T-helper 2 cell treated with Interferon-gamma antibody and Interleukin-4, amounts not matched to agents 100 ng/mL and 5 ng/mL, for 36 hours (primary cell): ENCODE measurements around the gene ADAMTS20. TPM values are rescaled to one million over a fixed set of nuclear protein-coding genes. Genes with fewer than 3 reads are reported as not detected.
"Not testable (repeated sequence)": the region's sequence is repeated elsewhere in the genome, so short reads cannot be mapped to it uniquely, and the experiment has no call there.

ENCODE experiments used
- intact Hi-C: fragments of 100-400 bp; cut with micrococcal nuclease; formaldehyde crosslinking; loops from one replicate; pipeline ENCODE4 v1.15.1; 2023
- total RNA-seq: library from RNA; stranded (reverse); gene quantifications from 2 replicates; pipeline ENCODE4 v1.2.3, GENCODE V29; 2022

The ADAMTS20 gene, protein sequence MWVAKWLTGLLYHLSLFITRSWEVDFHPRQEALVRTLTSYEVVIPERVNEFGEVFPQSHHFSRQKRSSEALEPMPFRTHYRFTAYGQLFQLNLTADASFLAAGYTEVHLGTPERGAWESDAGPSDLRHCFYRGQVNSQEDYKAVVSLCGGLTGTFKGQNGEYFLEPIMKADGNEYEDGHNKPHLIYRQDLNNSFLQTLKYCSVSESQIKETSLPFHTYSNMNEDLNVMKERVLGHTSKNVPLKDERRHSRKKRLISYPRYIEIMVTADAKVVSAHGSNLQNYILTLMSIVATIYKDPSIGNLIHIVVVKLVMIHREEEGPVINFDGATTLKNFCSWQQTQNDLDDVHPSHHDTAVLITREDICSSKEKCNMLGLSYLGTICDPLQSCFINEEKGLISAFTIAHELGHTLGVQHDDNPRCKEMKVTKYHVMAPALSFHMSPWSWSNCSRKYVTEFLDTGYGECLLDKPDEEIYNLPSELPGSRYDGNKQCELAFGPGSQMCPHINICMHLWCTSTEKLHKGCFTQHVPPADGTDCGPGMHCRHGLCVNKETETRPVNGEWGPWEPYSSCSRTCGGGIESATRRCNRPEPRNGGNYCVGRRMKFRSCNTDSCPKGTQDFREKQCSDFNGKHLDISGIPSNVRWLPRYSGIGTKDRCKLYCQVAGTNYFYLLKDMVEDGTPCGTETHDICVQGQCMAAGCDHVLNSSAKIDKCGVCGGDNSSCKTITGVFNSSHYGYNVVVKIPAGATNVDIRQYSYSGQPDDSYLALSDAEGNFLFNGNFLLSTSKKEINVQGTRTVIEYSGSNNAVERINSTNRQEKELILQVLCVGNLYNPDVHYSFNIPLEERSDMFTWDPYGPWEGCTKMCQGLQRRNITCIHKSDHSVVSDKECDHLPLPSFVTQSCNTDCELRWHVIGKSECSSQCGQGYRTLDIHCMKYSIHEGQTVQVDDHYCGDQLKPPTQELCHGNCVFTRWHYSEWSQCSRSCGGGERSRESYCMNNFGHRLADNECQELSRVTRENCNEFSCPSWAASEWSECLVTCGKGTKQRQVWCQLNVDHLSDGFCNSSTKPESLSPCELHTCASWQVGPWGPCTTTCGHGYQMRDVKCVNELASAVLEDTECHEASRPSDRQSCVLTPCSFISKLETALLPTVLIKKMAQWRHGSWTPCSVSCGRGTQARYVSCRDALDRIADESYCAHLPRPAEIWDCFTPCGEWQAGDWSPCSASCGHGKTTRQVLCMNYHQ (N-terminal part only)
- total RNA-seq: not detected in 2 replicates

DNA sequence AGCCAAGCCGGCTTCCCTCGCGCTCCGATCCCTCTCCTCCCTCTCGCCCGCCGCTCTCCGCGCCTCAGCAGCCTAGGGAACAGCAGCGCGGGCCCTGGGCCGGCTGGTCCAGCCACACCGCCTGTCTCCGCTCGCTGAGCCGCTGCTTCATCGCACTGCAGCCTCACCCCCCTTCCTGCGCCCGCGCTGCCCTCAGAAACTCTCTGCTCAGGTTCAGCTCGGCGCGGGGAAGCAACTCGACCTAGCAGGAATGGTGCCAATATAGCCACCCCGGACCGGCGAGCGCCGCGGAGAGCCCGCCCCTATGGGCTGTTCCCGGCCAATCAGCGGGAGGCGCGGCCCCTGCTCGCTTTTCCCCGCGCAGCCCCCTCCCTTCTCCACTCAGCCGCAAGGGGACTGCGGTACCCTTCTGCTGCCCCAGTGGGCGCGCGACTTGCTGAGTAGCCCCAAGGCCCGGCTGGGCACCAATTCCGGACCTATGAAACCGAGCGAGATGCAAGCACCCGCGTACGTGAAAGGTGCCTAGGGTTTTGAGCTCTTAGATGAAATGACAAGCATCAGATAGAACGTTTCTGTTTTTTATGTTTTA lies at the start of gene ADAMTS20:
ADAMTS20 (minus strand) TSS at position 233 of the 589 bp plus-strand sequence. CDS start 282 bp downstream, outside the sequence.
- intact Hi-C loops: no loop called here

DNA sequence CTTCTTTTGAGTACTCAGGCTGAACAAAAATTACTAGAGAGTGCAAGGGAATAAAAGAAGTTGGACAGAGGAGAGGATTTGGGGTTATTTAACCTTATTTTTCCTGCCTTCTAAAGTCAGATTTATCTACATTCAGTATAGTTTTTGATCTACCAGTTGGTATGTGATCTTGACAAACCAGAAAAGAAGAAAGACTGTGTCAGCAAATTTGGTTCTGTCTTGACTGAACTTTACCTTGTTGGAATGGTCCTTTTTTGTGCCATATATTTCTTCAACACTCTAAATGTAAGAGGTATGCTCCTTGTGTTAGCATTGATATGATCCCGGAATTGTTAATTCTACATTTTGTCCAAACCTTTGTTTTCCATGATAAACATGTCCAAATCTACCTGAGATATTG lies 47.7 kb upstream of the ADAMTS20 start:
- intact Hi-C loops: no loop called here

DNA sequence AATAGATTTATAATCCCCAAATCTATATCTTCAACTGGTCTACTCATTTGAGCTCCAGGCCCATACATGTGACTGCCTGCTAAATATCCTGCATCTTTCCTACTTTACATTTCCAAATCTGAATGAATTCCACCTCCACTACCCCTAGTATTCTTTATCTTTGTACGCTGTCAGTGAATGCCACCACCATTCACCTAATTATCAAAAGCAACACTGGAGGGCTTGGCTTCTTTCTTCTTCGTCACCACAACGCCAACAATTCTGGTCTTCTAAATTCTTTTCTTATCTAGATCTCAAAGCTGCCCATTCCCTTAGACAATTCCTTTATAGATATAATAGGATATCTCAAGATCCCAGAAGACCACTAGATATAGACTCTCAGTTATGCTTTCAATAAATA lies 47.1 kb upstream of the ADAMTS20 start:
- intact Hi-C loops: no loop called here

DNA sequence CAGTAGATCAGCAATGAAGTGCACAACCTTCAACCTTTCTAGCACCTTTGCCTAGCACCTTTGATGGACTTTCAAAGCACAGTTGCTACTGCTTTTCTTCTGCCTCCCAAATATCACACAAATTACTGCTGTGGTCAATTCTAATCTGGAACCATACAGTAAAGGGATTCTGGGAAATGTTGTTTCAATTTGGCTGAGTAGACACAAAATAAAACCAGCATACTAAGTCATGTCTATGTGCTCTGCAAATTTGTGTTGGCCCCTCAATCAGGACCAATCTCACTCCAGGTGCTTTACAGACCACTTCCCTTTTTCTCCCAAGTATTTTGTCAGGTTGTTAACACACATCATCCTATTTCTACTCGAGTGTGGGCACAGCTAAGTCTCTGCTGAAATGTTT lies 38.3 kb upstream of the ADAMTS20 start:
- intact Hi-C loops: no loop called here

DNA sequence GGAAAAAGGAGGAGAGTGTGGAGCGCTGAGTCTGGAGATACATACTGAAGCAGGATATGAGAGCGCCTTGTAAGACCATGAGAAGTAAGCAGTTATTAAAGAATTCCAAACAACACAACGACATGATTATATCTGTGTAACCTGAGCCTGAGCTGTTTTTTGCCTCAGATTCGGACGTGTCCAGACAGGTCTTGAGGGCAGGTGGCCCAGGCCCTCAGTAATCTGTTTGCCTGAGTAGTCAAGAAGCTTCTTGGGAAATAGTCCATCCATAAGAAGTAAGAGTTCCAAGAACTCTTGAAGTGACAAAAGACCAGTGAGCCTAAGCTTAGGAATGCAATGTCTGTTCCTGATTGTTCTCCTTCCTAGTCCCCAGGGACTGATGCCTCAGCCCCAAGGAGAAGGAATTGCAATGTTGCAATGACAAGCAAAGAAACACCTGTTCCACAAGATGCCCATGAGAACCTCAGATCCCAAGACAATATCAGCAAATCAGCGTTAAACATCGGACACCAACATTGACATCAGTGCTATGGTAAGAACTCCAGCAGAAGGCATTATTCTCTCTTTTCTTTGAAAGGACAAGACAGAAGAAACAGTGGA lies 34.7 kb upstream of the ADAMTS20 start:
- intact Hi-C loops: no loop called here

DNA sequence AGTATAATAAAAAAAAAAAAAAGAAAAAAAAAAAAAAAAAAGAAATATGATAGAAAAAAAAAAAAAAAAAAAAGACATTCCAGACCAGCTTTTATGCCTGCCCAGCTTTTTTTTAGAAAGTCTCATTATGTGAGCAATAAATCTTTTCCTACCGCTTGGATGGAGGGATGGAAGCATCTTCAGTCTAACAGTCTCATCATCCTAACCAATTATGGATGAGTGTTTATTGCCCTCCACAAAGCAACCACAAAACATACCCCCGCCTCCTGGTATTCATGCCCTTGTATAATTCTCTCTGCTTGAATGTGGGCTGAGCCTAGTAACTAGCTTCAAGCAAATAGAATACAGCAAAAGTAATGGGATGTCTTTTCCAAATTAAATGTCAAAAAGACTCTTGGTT lies 33.7 kb upstream of the ADAMTS20 start:
- intact Hi-C loops: no loop called here

DNA sequence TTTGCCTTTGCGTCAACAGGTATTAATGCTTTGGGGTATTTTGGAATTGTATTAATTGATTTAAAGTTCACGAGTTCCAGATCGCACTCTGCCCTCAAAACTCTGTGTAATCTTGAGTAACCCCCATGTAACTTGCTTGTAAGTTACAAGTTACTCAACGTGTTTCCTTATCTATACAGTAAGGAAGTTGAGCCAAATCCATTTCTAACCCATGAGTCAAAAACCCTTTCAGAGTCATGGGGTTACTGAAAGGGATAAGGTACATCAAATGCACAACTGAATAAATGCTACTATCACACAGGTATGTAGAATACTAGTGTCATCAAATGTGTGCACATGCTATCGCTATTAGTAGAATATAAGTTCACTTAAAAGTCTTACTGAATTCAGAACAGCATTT lies 28.6 kb upstream of the ADAMTS20 start:
- intact Hi-C loops: no loop called here

DNA sequence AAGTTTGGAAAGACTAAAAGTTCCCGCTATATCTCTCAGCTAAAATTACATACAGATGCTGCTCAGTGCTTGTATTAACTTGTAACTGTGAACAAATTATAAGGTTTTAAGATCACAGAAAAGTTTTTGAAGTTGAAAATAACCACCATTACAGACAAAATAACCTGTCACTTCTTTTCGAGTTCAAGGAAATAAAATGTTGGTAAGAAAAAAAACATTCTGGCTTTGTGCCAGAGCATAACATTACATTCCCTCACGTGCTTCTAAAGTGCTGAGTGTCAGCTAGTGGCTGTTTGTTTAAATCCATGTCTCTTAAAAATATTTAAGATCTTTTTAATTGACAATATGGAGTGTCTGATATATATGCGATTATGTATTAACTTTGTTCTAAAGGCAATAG lies 27.2 kb upstream of the ADAMTS20 start:
- intact Hi-C loops: no loop called here

DNA sequence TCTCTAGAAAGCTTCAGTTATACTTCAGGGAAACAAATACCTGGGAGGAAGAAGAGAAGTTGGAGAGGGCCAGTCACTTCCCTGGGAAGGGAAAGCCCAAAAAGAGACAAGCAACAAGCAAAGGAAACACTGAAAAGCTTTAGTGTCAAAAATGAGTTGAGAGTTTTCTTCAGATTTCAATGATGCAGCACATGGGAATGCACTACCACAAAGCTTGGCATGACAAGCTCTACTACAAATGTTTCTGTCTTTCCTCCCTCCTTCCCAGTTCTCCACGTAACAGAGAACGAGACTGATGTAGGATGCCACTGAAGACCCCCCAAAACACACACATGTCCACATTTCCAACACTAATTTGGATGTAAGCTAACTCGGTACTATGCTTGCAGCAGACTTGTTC lies 26.8 kb upstream of the ADAMTS20 start:
- intact Hi-C loops: no loop called here

DNA sequence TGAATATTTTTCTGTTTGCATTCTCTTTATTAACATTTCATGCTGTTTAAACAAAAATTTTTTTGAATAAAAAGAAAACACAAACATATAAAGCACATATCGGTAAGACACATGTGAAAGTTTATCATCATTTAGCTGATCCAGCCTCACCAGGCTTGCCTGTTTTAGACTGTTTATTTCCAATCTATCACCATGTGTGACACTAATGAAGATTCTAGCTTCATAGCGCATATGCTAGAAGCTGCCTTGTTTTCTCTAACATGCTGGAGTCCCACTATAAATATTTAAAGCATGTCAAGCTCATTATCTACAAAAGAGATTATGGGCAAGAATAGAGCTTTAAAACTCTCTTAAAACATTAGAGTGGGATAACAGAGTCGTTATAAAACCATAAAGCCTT lies 25.4 kb upstream of the ADAMTS20 start:
- intact Hi-C loops: no loop called here

DNA sequence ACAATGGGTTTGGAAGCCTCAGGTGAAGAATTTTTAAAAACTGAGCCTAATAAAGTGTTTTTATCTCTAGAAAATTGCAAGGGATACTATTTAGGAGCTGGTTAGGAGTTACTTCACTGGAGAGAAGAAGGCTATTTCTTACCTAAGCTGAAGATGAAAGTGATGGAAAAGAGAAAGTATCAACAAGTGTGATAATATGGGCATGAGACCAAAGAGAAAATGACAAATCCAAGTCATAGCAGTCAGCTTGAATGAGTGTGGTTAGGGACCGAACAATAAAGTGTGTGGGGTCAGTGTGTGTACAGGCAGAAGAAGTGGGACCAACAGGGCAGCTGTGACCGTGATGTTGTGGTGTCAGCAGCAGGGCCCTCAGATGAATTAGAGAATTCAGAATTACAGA lies 24.2 kb upstream of the ADAMTS20 start:
- intact Hi-C loops: no loop called here

DNA sequence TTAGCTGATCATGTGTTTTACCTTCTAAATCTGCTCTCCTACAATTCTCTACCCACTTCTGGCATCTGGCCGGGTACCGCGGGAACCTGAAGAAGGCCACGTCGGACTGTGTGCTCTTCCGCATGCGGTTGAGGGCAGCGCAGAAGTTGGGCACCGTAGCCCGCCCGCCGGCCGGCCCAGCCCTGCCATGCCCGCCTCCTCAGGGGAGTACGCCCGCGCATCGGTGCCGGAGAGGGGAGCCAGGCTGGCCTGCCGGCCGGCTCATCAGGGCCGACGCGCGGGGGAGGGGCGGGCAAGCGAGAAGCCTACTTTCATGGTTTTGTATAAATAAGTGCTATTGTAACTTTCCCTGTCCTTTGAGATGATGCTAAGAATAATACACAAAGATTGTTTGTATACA lies 19.9 kb upstream of the ADAMTS20 start:
- intact Hi-C loops: no loop called here

DNA sequence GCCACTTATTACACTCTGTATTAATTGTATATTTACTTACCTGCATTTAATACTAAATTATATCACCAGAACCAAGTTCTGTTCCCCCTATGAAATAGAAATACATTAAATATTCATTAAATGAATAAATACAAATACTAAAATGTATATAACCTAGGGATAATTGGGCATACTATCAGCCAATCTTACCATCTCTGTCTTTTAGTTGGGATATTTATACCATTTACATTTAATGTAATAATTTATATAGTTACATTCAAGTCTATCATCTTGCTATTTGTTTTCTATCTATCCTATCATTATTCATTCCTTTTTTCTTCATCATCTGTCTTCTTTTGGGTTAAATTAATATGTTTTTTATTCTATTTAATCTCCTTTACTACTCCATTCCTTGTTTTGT lies 4.1 kb upstream of the ADAMTS20 start:
- intact Hi-C loops: no loop called here

DNA sequence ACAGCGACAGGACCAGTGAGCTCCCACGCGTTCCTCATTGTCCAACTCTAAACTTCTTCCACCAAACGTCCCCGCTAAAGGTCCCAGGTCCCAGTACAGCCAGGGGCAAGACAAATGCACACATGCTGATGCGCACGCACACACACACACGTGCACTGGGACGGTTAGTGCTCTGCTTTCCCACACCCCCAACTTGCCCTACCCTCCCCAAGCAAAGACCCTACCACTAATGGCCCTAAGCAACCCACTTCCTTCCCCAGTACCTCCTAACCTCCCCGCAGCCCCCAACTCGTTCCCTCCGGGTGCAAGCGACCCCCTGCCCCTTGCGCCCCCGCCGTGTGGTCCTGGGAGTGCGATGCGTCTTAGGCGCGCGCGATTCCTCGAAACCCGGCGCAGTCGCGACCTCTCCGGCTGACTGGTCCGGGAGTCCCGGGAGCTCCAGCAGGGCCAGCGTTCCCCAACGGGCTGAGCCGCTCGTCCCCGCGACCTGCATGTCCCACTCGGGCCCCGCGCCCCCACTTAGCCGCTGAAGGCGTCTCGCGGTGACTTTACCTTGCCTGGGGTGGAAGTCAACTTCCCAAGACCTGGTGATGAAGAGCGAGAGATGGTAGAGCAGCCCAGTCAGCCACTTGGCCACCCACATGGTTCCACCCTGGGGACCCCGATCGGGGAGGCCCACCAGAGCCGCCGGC lies 578 bp downstream of the ADAMTS20 start:
- intact Hi-C loops: no loop called here

DNA sequence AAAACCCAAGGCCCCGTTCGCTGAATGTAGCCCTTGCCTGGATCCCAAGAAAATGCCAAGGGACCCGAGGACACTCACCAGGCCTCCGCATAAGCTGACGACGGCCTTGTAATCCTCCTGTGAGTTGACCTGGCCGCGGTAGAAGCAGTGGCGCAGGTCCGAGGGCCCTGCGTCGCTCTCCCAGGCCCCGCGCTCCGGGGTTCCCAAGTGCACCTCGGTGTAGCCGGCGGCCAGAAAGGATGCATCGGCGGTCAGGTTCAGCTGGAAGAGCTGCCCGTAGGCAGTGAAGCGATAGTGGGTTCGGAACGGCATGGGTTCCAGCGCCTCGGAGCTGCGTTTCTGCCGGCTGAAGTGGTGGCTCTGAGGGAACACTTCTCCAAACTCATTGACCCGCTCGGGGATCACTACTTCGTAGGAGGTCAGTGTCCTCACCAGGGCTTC lies 1.2 kb downstream of the ADAMTS20 start:
- intact Hi-C loops: no loop called here

DNA sequence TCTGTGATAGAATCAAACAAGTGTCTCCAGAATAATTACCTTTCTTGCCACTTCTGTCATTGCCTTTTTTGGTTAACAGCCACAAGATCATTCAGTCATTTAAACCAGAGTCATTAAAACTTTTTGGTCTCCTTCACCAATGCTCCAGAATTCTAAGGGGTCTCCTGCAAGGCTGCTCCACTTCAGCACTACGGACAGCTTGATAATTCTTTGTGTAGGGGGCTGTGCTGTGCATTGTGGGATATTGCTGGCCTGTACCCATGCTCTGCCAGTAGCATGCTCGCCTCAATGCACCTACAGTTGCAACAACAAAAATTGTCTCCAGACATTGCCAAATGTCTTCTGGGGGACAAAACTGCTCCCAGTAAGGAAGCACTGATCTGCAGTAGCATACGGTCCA lies 7.3 kb downstream of the ADAMTS20 start:
- intact Hi-C loops: no loop called here

DNA sequence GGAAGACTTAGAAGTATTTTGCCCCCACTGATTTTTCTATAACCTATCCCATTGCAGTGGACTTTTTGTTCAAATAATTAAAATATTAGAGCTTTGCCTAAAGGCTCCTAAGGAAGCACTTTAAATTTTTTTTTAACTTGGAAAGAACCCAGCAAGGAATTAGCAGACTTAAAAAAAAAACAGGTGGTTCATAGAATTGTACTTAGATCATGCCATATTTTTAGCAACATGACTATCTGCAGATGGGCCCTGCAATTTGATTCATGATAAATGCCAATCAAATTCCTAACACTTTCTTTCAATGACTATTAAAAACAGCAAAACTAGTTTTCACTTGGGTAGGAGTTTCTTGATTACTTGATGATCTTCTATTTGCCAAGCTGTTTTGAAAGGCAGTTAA lies 11.5 kb downstream of the ADAMTS20 start:
- intact Hi-C loops: no loop called here

DNA sequence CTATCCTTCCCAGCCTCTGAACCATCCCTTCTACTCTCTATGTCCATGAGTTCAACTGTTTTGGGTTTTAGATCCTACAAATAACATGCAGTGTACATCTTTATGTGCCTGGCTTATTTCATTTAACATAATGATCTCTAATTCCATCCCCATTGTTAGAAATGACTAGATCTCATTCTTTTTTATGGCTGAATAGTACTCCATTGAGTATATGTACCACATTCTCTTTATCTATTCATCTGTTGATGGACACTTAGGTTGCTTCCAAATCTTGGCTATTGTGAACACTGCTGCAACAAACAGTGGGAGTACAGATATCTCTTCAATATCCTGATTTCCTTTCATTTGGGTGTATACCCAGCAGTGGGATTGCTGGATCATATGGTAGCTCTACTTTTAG lies 14.3 kb downstream of the ADAMTS20 start:
- intact Hi-C loops: not testable (repeated sequence)

DNA sequence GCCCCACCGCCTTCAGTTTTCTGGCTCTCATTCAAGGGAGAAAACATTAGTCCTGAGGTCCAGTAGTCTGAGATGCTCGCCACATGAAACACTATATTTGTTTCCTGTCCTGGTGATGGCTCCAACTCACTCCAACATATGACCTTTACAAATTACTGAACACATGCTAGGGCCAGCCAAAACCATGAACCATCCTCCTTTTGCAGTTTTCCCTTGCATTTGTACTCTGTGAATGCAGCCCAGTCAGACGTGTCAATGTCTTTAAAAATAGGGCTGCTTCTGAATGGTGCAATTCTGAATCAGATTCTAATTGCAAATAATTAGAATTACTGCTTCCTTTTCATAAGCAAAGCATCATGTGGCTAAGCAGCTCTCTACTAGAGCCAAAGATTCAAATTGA lies 36.0 kb downstream of the ADAMTS20 start:
- intact Hi-C loops: no loop called here

DNA sequence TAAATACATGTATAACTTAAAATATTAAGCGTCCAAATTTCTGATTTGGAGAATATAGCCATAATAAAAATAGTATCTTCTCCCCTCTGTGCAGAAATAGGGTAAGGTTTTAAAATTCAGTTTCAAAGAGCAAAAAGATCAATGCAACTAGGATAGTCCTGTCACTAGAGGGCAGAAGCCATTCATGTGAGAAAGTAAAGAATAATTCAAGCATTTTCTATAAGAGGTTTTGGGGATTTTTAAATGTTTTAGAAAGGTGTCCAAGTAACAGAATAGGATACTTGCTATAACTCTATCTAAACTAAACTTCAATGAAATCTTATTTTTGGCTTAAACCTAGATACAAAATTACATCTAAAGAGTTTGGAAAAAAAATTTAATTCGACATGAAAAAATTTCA lies 50.3 kb downstream of the ADAMTS20 start:
- intact Hi-C loops: loop anchor here (2.0 kb wide), 1 partner anchor 381 kb away; no protein-coding TSS in a partner anchor
